Activated naive CD8-positive, alpha-beta T cell treated with anti-CD3 and anti-CD28 coated beads, Interleukin-2, amount 10 ng/mL, durations not matched to agents 7 days and 5 days (primary cell): ENCODE results near the gene ATP10A. TPM values are rescaled to one million over a fixed set of nuclear protein-coding genes. Genes with fewer than 3 reads are reported as not detected.

Source experiments
- ATAC-seq: fragments of 150-1000 bp; cut with Tn5 transposase; one replicate; pipeline ENCODE4 v1.10.0; 2021; ENCODE audit warnings: low read depth, moderate library complexity
- POLR2A ChIA-PET: fragments of 350-600 bp; sonication (Branson Sonifier 250); formaldehyde crosslinking; loops from one replicate; lab custom pipeline; 2021; ENCODE audit warnings: antibody characterized with exemption; lab: Charles Lee
- DNase-seq: peaks from one replicate; pipeline ENCODE4 v3.0.0; 2021
- H3K27ac Mint-ChIP-seq: one replicate; pipeline ENCODE4 v1.8.0; 2022; ENCODE audit warnings: mild to moderate bottlenecking, mixed read lengths
- H3K27me3 Mint-ChIP-seq: one replicate; pipeline ENCODE4 v1.8.0; 2022; ENCODE audit warnings: mild to moderate bottlenecking, moderate library complexity, mixed read lengths
- H3K36me3 Mint-ChIP-seq: one replicate; pipeline ENCODE4 v1.8.0; 2021; ENCODE audit warnings: mild to moderate bottlenecking, mixed read lengths
- H3K4me1 Mint-ChIP-seq: one replicate; pipeline ENCODE4 v1.8.0; 2021; ENCODE audit warnings: mixed read lengths
- H3K4me3 Mint-ChIP-seq: one replicate; pipeline ENCODE4 v1.8.0; 2022; ENCODE audit warnings: mild to moderate bottlenecking, moderate library complexity, mixed read lengths
- H3K9me3 Mint-ChIP-seq: one replicate; pipeline ENCODE4 v1.8.0; 2021; ENCODE audit warnings: mixed read lengths
- total RNA-seq, 2 experiments: library from RNA; stranded (reverse); gene quantifications; one replicate each; pipeline ENCODE4 v1.2.3, GENCODE V29; 2021

The ATP10A gene
- total RNA-seq, 2 experiments from 2014 or later = 57.9 to 60.3 TPM

- POLR2A ChIA-PET = no interaction called here
- Mint-ChIP-seq H3K27me3 (peaks cover 23% of the 10 kb centered on the region), H3K4me1 (peaks cover 3% of the 10 kb centered on the region), H3K27ac (no peak overlapping the region), H3K9me3 (no peaks in the 10 kb centered on the region), H3K36me3 (peaks cover 7% of the 10 kb centered on the region), H3K4me3 (no peak overlapping the region)
- DNase-seq = no peak
- no peak for ATAC-seq
These were observed 189.8 kb downstream of the ATP10A start for GRCh38 chr15:25673351-25673750.

- H3K4me1 Mint-ChIP-seq = peaks cover 3% of the 10 kb centered on the region
- POLR2A ChIA-PET = no interaction called here
- peaks cover 3% of the 10 kb centered on the region for H3K36me3 Mint-ChIP-seq
- no peaks in the 10 kb centered on the region for H3K9me3 Mint-ChIP-seq
- DNase-seq = no peak
- no peak for ATAC-seq
- H3K4me3 Mint-ChIP-seq = no peak overlapping the region
- H3K27me3 Mint-ChIP-seq = peaks cover 23% of the 10 kb centered on the region
- H3K27ac Mint-ChIP-seq = no peak overlapping the region
These were observed 192.0 kb downstream of the ATP10A start for GRCh38 chr15:25671132-25671531.

GRCh38 chr15:25670621-25671020, 192.5 kb downstream of the ATP10A start:
- no peak overlapping the region for H3K4me3 Mint-ChIP-seq
- H3K9me3 Mint-ChIP-seq = no peaks in the 10 kb centered on the region
- ATAC-seq (no peak), DNase-seq (no peak)
- no peak overlapping the region for H3K27ac Mint-ChIP-seq
- H3K4me1 Mint-ChIP-seq = peaks cover 3% of the 10 kb centered on the region
- H3K27me3 Mint-ChIP-seq = peaks cover 23% of the 10 kb centered on the region
- POLR2A ChIA-PET = no interaction called here
- H3K36me3 Mint-ChIP-seq = peaks cover 3% of the 10 kb centered on the region

GRCh38 chr15:25670025-25670554, 193.0 kb downstream of the ATP10A start:
- DNase-seq = no peak
- Mint-ChIP-seq H3K4me3 (no peak overlapping the region), H3K27me3 (peaks cover 23% of the 10 kb centered on the region), H3K36me3 (peaks cover 1% of the 10 kb centered on the region), H3K27ac (no peak overlapping the region), H3K9me3 (no peaks in the 10 kb centered on the region), H3K4me1 (peaks cover 3% of the 10 kb centered on the region)
- POLR2A ChIA-PET = no interaction called here
- ATAC-seq = no peak

GRCh38 chr15:25668901-25669300, 194.2 kb downstream of the ATP10A start:
- no peaks in the 10 kb centered on the region for H3K9me3 Mint-ChIP-seq
- DNase-seq (no peak), ATAC-seq (no peak)
- POLR2A ChIA-PET = no interaction called here
- peaks cover 5% of the 10 kb centered on the region for H3K4me1 Mint-ChIP-seq
- peaks cover 23% of the 10 kb centered on the region for H3K27me3 Mint-ChIP-seq
- H3K4me3 Mint-ChIP-seq = no peak overlapping the region
- H3K36me3 Mint-ChIP-seq = no peaks in the 10 kb centered on the region
- H3K27ac Mint-ChIP-seq = no peak overlapping the region

GRCh38 chr15:25668236-25668795, 194.8 kb downstream of the ATP10A start:
- Mint-ChIP-seq H3K36me3 (no peaks in the 10 kb centered on the region), H3K27me3 (peaks cover 23% of the 10 kb centered on the region), H3K4me1 (peaks cover 5% of the 10 kb centered on the region), H3K9me3 (no peaks in the 10 kb centered on the region), H3K4me3 (no peak overlapping the region), H3K27ac (no peak overlapping the region)
- ATAC-seq = no peak
- DNase-seq = no peak
- POLR2A ChIA-PET = no interaction called here

GRCh38 chr15:25667829-25668228, 195.3 kb downstream of the ATP10A start:
- peaks cover 5% of the 10 kb centered on the region for H3K4me1 Mint-ChIP-seq
- POLR2A ChIA-PET = no interaction called here

GRCh38 chr15:25665913-25666312, 197.2 kb downstream of the ATP10A start:
- Mint-ChIP-seq H3K27ac (no peak overlapping the region), H3K36me3 (no peaks in the 10 kb centered on the region), H3K27me3 (peaks cover 26% of the 10 kb centered on the region), H3K4me3 (no peak overlapping the region), H3K9me3 (no peaks in the 10 kb centered on the region), H3K4me1 (peaks cover 2% of the 10 kb centered on the region)
- POLR2A ChIA-PET = no interaction called here
- ATAC-seq (no peak), DNase-seq (no peak)

More at GRCh38 chr15:25667829-25668228, 195.3 kb downstream of the ATP10A start:
- peaks cover 26% of the 10 kb centered on the region for H3K27me3 Mint-ChIP-seq
- H3K4me3 Mint-ChIP-seq = no peak overlapping the region
- no peaks in the 10 kb centered on the region for H3K36me3 Mint-ChIP-seq
- ATAC-seq (no peak), DNase-seq (no peak)
- H3K27ac Mint-ChIP-seq = no peak overlapping the region
- no peaks in the 10 kb centered on the region for H3K9me3 Mint-ChIP-seq

- H3K9me3 Mint-ChIP-seq = no peaks in the 10 kb centered on the region
- ATAC-seq (no peak), DNase-seq (no peak)
- H3K27me3 Mint-ChIP-seq = peaks cover 15% of the 10 kb centered on the region
- no peaks in the 10 kb centered on the region for H3K36me3 Mint-ChIP-seq
- POLR2A ChIA-PET = no interaction called here
- H3K27ac Mint-ChIP-seq = no peak overlapping the region
- peaks cover 2% of the 10 kb centered on the region for H3K4me1 Mint-ChIP-seq
- H3K4me3 Mint-ChIP-seq = no peak overlapping the region
These were observed 198.4 kb downstream of the ATP10A start for GRCh38 chr15:25664761-25665160.

- H3K27ac Mint-ChIP-seq = no peak overlapping the region
- H3K36me3 Mint-ChIP-seq = no peaks in the 10 kb centered on the region
- POLR2A ChIA-PET = no interaction called here
- ATAC-seq = no peak
- DNase-seq = no peak
- peaks cover 9% of the 10 kb centered on the region for H3K27me3 Mint-ChIP-seq
- H3K4me3 Mint-ChIP-seq = no peak overlapping the region
- H3K9me3 Mint-ChIP-seq = no peaks in the 10 kb centered on the region
- H3K4me1 Mint-ChIP-seq = peaks cover 2% of the 10 kb centered on the region
These were observed 199.6 kb downstream of the ATP10A start for GRCh38 chr15:25663515-25663914.

GRCh38 chr15:25661898-25662297, 201.2 kb downstream of the ATP10A start:
- H3K27ac Mint-ChIP-seq = no peak overlapping the region
- H3K4me3 Mint-ChIP-seq = no peak overlapping the region
- ATAC-seq (no peak), DNase-seq (no peak)
- H3K9me3 Mint-ChIP-seq = no peaks in the 10 kb centered on the region
- H3K4me1 Mint-ChIP-seq = peaks cover 2% of the 10 kb centered on the region
- POLR2A ChIA-PET = no interaction called here
- peaks cover 9% of the 10 kb centered on the region for H3K27me3 Mint-ChIP-seq
- no peaks in the 10 kb centered on the region for H3K36me3 Mint-ChIP-seq

GRCh38 chr15:25659251-25659650, 203.9 kb downstream of the ATP10A start:
- POLR2A ChIA-PET = no interaction called here
- H3K4me1 Mint-ChIP-seq = peaks cover under 1% of the 10 kb centered on the region
- H3K27ac Mint-ChIP-seq = no peak overlapping the region
- no peak for DNase-seq
- no peak for ATAC-seq
- peaks cover 11% of the 10 kb centered on the region for H3K27me3 Mint-ChIP-seq
- H3K36me3 Mint-ChIP-seq = no peaks in the 10 kb centered on the region
- H3K9me3 Mint-ChIP-seq = no peaks in the 10 kb centered on the region
- H3K4me3 Mint-ChIP-seq = no peak overlapping the region

- ATAC-seq (no peak), DNase-seq (no peak)
- no peak overlapping the region for H3K27ac Mint-ChIP-seq
- peaks cover 11% of the 10 kb centered on the region for H3K27me3 Mint-ChIP-seq
- no peaks in the 10 kb centered on the region for H3K4me1 Mint-ChIP-seq
- no peak overlapping the region for H3K4me3 Mint-ChIP-seq
- POLR2A ChIA-PET = no interaction called here
- H3K9me3 Mint-ChIP-seq = no peaks in the 10 kb centered on the region
- H3K36me3 Mint-ChIP-seq = no peaks in the 10 kb centered on the region
These were observed 204.6 kb downstream of the ATP10A start for GRCh38 chr15:25658560-25658959.

GRCh38 chr15:25655207-25655948, 207.7 kb downstream of the ATP10A start:
- no peak for DNase-seq
- no peak overlapping the region for H3K4me3 Mint-ChIP-seq
- H3K9me3 Mint-ChIP-seq = no peaks in the 10 kb centered on the region
- H3K27me3 Mint-ChIP-seq = peaks cover 2% of the 10 kb centered on the region
- H3K27ac Mint-ChIP-seq = no peak overlapping the region
- no peaks in the 10 kb centered on the region for H3K36me3 Mint-ChIP-seq
- H3K4me1 Mint-ChIP-seq = no peaks in the 10 kb centered on the region
- POLR2A ChIA-PET = no interaction called here
- ATAC-seq = no peak
